Mucosa of stomach (tissue), 1 donor: ENCODE measurements around the gene FCN1.
"Not testable (repeated sequence)": the region's sequence is repeated elsewhere in the genome, so short reads cannot be mapped to it uniquely, and the experiment has no call there.

Experiments
- H3K27me3 ChIP-seq: one replicate; pipeline ENCODE4 v1.7.0; 2013; ENCODE audit warnings: mild to moderate bottlenecking, low read length; ENCODE audit not compliant: control insufficient read depth, insufficient read depth
- H3K36me3 ChIP-seq: one replicate; pipeline ENCODE4 v1.7.0; 2013; ENCODE audit warnings: low read length; ENCODE audit not compliant: control insufficient read depth, insufficient read depth
- H3K4me1 ChIP-seq: one replicate; pipeline ENCODE4 v1.7.0; 2013; ENCODE audit warnings: mild to moderate bottlenecking, low read length; ENCODE audit not compliant: control insufficient read depth, insufficient read depth
- H3K4me3 ChIP-seq: one replicate; pipeline ENCODE4 v1.7.0; 2013; ENCODE audit warnings: low read length
- H3K9ac ChIP-seq: one replicate; pipeline ENCODE4 v1.7.0; 2013; ENCODE audit warnings: mild to moderate bottlenecking, low read length, moderate library complexity
- H3K9me3 ChIP-seq: one replicate; pipeline ENCODE4 v1.7.0; 2013; ENCODE audit warnings: mild to moderate bottlenecking, low read length, moderate library complexity; ENCODE audit not compliant: control insufficient read depth
- donor health status: Pancreatic carcinoma.

Gene FCN1

GRCh38 chr9:134857451-134857850, 60.3 kb downstream of the FCN1 start:
- H3K4me1 ChIP-seq, H3K4me3 ChIP-seq, H3K36me3 ChIP-seq: not testable (repeated sequence)

GRCh38 chr9:134855900-134856377, 61.8 kb downstream of the FCN1 start:
- Histone ChIP-seq H3K9ac (no peak overlapping the region), H3K9me3 (no peaks in the 10 kb centered on the region), H3K27me3 (no peaks in the 10 kb centered on the region), H3K4me1 (no peaks in the 10 kb centered on the region), H3K36me3 (no peaks in the 10 kb centered on the region), H3K4me3 (no peak overlapping the region)

More at GRCh38 chr9:134857451-134857850, 60.3 kb downstream of the FCN1 start:
- H3K9me3 ChIP-seq, H3K9ac ChIP-seq, H3K27me3 ChIP-seq: not testable (repeated sequence)
